ENCODE data around the gene DBR1.
A peak's percentile ranks its signal among the peaks of the same experiment; 100 is the strongest.

DBR1 gene

GRCh38 chr3:138197058-138197457, 22.3 kb upstream of the DBR1 start:
- DNase-seq (ENCODE audit: low spot score in 2 of 2) (no peak), ATAC-seq (peak; percentile 44)
- Mint-ChIP-seq H3K4me3 (no peak overlapping the region), H3K4me1 (peaks cover 28% of the 10 kb centered on the region), H3K9me3 (no peaks in the 10 kb centered on the region), H3K27ac (no peak overlapping the region), H3K36me3 (peaks cover 17% of the 10 kb centered on the region)

- H3K9me3 Mint-ChIP-seq = no peaks in the 10 kb centered on the region
- H3K4me3 Mint-ChIP-seq = no peak overlapping the region
- no peak for ATAC-seq
- peaks cover 28% of the 10 kb centered on the region for H3K4me1 Mint-ChIP-seq
- no peak overlapping the region for H3K27ac Mint-ChIP-seq
- H3K36me3 Mint-ChIP-seq = peaks cover 19% of the 10 kb centered on the region
- DNase-seq (ENCODE audit: low spot score in 2 of 2) = no peak
Observed at GRCh38 chr3:138196023-138196422, 21.3 kb upstream of the DBR1 start.

GRCh38 chr3:138195481-138195880, 20.8 kb upstream of the DBR1 start:
- ATAC-seq = no peak

GRCh38 chr3:138188013-138188730, 13.5 kb upstream of the DBR1 start:
- peaks cover 41% of the 10 kb centered on the region for H3K4me1 Mint-ChIP-seq
- H3K9me3 Mint-ChIP-seq = no peaks in the 10 kb centered on the region
- H3K27ac Mint-ChIP-seq = peak overlapping the region; percentile 98
- peak overlapping the region; percentile 86 for H3K4me3 Mint-ChIP-seq
- DNase-seq (ENCODE audit: low spot score in 2 of 2) = no peak
- peaks cover 17% of the 10 kb centered on the region for H3K36me3 Mint-ChIP-seq
- peak; percentile 25 for ATAC-seq

More at GRCh38 chr3:138195481-138195880, 20.8 kb upstream of the DBR1 start:
- Mint-ChIP-seq H3K4me1 (peaks cover 33% of the 10 kb centered on the region), H3K9me3 (no peaks in the 10 kb centered on the region), H3K27ac (no peak overlapping the region), H3K4me3 (no peak overlapping the region), H3K36me3 (peaks cover 20% of the 10 kb centered on the region)
- no peak for DNase-seq (ENCODE audit: low spot score in 2 of 2)

GRCh38 chr3:138187296-138188012, 12.7 kb upstream of the DBR1 start, which contains the start of gene ARMC8:
Gene ARMC8, plus strand, starts transcription at chr3:138187301. Its CDS starts 254 bp downstream, at chr3:138187555.
- peak; percentile 24 to 91 for DNase-seq (ENCODE audit: low spot score in 2 of 2)
- peak; percentile 92 for ATAC-seq
- Mint-ChIP-seq H3K36me3 (peaks cover 17% of the 10 kb centered on the region), H3K27ac (peak within 1 kb of the TSS; percentile 98), H3K4me3 (peak within 1 kb of the TSS; percentile 86), H3K9me3 (no peaks in the 10 kb centered on the region), H3K4me1 (peaks cover 41% of the 10 kb centered on the region)

GRCh38 chr3:138186803-138187295, 12.1 kb upstream of the DBR1 start:
- Mint-ChIP-seq H3K4me3 (peak overlapping the region; percentile 86), H3K27ac (peak overlapping the region; percentile 98), H3K4me1 (peaks cover 41% of the 10 kb centered on the region), H3K9me3 (no peaks in the 10 kb centered on the region), H3K36me3 (peaks cover 17% of the 10 kb centered on the region)
- DNase-seq (ENCODE audit: low spot score in 2 of 2) (peak in 1 of 2 donors; percentile 77), ATAC-seq (peak; percentile 69)

- Mint-ChIP-seq H3K27ac (peak overlapping the region; percentile 98), H3K9me3 (no peaks in the 10 kb centered on the region), H3K4me1 (peaks cover 35% of the 10 kb centered on the region), H3K36me3 (peaks cover 10% of the 10 kb centered on the region), H3K4me3 (peak overlapping the region; percentile 86)
- ATAC-seq (no peak), DNase-seq (ENCODE audit: low spot score in 2 of 2) (no peak)
Observed at GRCh38 chr3:138186221-138186620, 11.5 kb upstream of the DBR1 start.

GRCh38 chr3:138184994-138185393, 10.3 kb upstream of the DBR1 start:
- Mint-ChIP-seq H3K36me3 (peaks cover 6% of the 10 kb centered on the region), H3K27ac (no peak overlapping the region), H3K9me3 (no peaks in the 10 kb centered on the region), H3K4me3 (no peak overlapping the region), H3K4me1 (peaks cover 27% of the 10 kb centered on the region)
- DNase-seq (ENCODE audit: low spot score in 2 of 2) (no peak), ATAC-seq (no peak)

- no peak for DNase-seq (ENCODE audit: low spot score in 2 of 2)
- no peaks in the 10 kb centered on the region for H3K4me1 Mint-ChIP-seq
- no peak overlapping the region for H3K4me3 Mint-ChIP-seq
Observed at GRCh38 chr3:138180375-138181029, 5.8 kb upstream of the DBR1 start.

GRCh38 chr3:138173769-138174420, 826 bp downstream of the DBR1 start:
- H3K4me3 Mint-ChIP-seq = peak overlapping the region; percentile 86
- H3K27ac Mint-ChIP-seq = peak overlapping the region; percentile 94
- peaks cover 69% of the 10 kb centered on the region for H3K36me3 Mint-ChIP-seq
- H3K9me3 Mint-ChIP-seq = no peaks in the 10 kb centered on the region
- peaks cover 23% of the 10 kb centered on the region for H3K4me1 Mint-ChIP-seq
- DNase-seq (ENCODE audit: low spot score in 2 of 2) (peak in 1 of 2 donors; percentile 36), ATAC-seq (no peak)

More at GRCh38 chr3:138180375-138181029, 5.8 kb upstream of the DBR1 start:
- H3K27ac Mint-ChIP-seq = no peak overlapping the region
- peaks cover 6% of the 10 kb centered on the region for H3K36me3 Mint-ChIP-seq
- ATAC-seq = peak; percentile 82
- no peaks in the 10 kb centered on the region for H3K9me3 Mint-ChIP-seq

GRCh38 chr3:138172625-138173024, 2.1 kb downstream of the DBR1 start:
- Mint-ChIP-seq H3K4me1 (peaks cover 23% of the 10 kb centered on the region), H3K27ac (no peak overlapping the region), H3K9me3 (no peaks in the 10 kb centered on the region), H3K36me3 (peaks cover 82% of the 10 kb centered on the region), H3K4me3 (peak overlapping the region; percentile 86)
- DNase-seq (ENCODE audit: low spot score in 2 of 2) = no peak
- ATAC-seq = no peak

- H3K9me3 Mint-ChIP-seq = no peaks in the 10 kb centered on the region
- H3K4me3 Mint-ChIP-seq = no peak overlapping the region
- ATAC-seq (no peak), DNase-seq (ENCODE audit: low spot score in 2 of 2) (peak in 1 of 2 donors; percentile 4)
- H3K4me1 Mint-ChIP-seq = peaks cover 6% of the 10 kb centered on the region
- peak overlapping the region; percentile 2 for H3K27ac Mint-ChIP-seq
- peaks cover 100% of the 10 kb centered on the region for H3K36me3 Mint-ChIP-seq
Observed at GRCh38 chr3:138165061-138165460, 9.7 kb downstream of the DBR1 start.

GRCh38 chr3:138157743-138158142, 17.0 kb downstream of the DBR1 start:
- DNase-seq (ENCODE audit: low spot score in 2 of 2) (no peak), ATAC-seq (no peak)
- Mint-ChIP-seq H3K36me3 (peaks cover 34% of the 10 kb centered on the region), H3K9me3 (peaks cover 10% of the 10 kb centered on the region), H3K4me3 (no peak overlapping the region), H3K4me1 (no peaks in the 10 kb centered on the region), H3K27ac (no peak overlapping the region)

GRCh38 chr3:138154534-138154933, 20.2 kb downstream of the DBR1 start:
- Mint-ChIP-seq H3K27ac (no peak overlapping the region), H3K9me3 (peaks cover 10% of the 10 kb centered on the region), H3K4me1 (no peaks in the 10 kb centered on the region), H3K36me3 (peaks cover 6% of the 10 kb centered on the region), H3K4me3 (no peak overlapping the region)
- DNase-seq (ENCODE audit: low spot score in 2 of 2) = no peak
- ATAC-seq = no peak

GRCh38 chr3:138148503-138148902, 26.2 kb downstream of the DBR1 start:
- DNase-seq (ENCODE audit: low spot score in 2 of 2) (peak in 1 of 2 donors; percentile 10), ATAC-seq (no peak)
- Mint-ChIP-seq H3K27ac (no peak overlapping the region), H3K4me3 (no peak overlapping the region), H3K36me3 (peaks cover 3% of the 10 kb centered on the region), H3K4me1 (no peaks in the 10 kb centered on the region), H3K9me3 (peaks cover 2% of the 10 kb centered on the region)

Data from stimulated activated effector memory CD8-positive, alpha-beta T cell treated with anti-CD3 and anti-CD28 coated beads, Interleukin-12 subunit alpha, Interleukin-12 subunit beta, amount 100 ng/mL, for 72 hours (primary cell).